ENCODE results near the gene C16orf89. TPM values are rescaled to one million over a fixed set of nuclear protein-coding genes. Genes with fewer than 3 reads are reported as not detected.

C16orf89 gene
- total and polyA plus RNA-seq, 2 experiments from 2014 or later = 2.8 to 4.4 TPM

DNA sequence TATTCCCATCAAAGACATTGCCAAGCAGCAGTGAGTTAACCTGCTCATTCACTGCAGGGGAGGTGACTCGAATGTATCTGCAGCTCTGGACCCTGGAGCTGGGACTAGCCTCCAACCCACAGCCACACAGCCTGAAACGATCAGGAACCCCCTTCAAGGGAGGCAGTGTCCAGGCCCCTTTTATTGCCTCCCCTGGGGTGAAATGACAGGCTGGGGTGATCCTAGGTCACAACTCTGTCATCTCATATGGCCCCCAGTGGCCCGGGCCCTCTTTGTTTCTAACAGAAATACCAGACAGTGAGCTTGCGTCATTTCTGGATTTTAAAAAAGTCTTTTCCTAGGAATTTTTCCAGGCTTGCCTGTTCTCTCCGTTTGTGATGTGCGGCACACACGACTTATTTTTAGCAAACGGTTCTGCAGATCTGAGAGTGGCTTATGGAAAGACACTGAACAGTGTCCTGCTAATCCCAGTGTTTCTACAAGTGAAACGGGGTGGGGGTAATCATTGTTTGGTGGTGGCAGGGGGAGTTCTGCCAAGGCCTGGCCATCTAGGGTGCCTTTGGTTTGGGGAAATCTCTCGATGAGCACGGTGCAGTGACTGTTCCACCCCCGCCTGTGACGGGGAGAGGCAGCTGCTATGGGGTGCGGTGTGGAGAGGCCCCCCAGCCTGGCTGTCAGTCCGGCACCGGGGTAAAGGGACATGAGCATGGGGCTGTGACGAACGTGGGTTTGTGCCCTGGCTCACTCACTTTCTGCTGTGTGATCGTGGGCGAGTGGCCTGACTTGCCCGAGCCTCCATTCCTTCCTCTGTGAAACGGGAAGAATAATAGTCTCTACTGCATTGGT is 59.2 kb downstream of the C16orf89 start (continued):
- TF ChIP-seq ZNF462 (CRISPR knock-in tag; IDR thresholded peaks at IDR 0.05) = no peak
- no peak for TF ChIP-seq NANOG (IDR thresholded peaks at IDR 0.05; ENCODE audit: borderline replicate concordance)
- no peak for TF ChIP-seq JUNB (IDR thresholded peaks at IDR 0.05; ENCODE audit: unreplicated experiment)
- TF ChIP-seq, protein P1, sequence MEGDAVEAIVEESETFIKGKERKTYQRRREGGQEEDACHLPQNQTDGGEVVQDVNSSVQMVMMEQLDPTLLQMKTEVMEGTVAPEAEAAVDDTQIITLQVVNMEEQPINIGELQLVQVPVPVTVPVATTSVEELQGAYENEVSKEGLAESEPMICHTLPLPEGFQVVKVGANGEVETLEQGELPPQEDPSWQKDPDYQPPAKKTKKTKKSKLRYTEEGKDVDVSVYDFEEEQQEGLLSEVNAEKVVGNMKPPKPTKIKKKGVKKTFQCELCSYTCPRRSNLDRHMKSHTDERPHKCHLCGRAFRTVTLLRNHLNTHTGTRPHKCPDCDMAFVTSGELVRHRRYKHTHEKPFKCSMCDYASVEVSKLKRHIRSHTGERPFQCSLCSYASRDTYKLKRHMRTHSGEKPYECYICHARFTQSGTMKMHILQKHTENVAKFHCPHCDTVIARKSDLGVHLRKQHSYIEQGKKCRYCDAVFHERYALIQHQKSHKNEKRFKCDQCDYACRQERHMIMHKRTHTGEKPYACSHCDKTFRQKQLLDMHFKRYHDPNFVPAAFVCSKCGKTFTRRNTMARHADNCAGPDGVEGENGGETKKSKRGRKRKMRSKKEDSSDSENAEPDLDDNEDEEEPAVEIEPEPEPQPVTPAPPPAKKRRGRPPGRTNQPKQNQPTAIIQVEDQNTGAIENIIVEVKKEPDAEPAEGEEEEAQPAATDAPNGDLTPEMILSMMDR (conservative IDR thresholded peaks at IDR 0.05; ENCODE audit: low read depth in 2 of 2) = no peak
- no peak for TF ChIP-seq EZH2 (IDR thresholded peaks at IDR 0.05; ENCODE audit: low read depth, unreplicated experiment)

DNA sequence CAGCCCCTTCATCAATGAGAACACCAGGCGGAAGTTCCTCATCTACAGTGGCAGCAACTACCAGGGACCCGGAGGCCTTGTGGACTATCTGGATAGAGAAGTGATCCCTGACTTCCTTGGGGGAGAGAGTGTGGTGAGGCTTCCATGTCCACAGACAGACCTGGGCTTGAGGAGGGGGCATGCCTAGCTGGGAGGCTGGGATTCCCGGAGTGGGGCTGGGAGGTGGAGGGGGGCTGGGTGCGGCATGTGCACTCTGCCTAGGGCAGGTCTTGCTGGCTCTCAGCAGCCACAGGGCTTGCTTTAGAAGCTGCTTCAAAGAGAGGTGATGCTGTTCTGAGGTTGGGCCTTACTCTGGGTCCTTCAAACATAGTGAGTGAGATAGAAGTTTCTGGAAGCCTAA is 59.8 kb downstream of the C16orf89 start:
- Mint-ChIP-seq H3K27ac (no peak overlapping the region), H3K4me3 (no peak overlapping the region), H3K36me3 (ENCODE audit: low read depth) (no peaks in the 10 kb centered on the region), H3K27me3 (ENCODE audit: insufficient read depth, low read depth, poor library complexity) (peaks cover 3% of the 10 kb centered on the region), H3K9me3 (no peaks in the 10 kb centered on the region; the same call in 2 of the 3 replicates), H3K4me1 (no peaks in the 10 kb centered on the region)
- no peaks in the 10 kb centered on the region for H3F3A ChIP-seq (replicated peaks; ENCODE audit: low read depth)
- ATAC-seq (no peak), DNase-seq (ENCODE audit: low spot score) (no peak)
- no peaks in the 10 kb centered on the region for H3K9me2 ChIP-seq (ENCODE audit: insufficient read depth)
- no peak overlapping the region for H3K27ac ChIP-seq (ENCODE audit: low read depth)
- no peaks in the 10 kb centered on the region for H3K79me2 ChIP-seq (replicated peaks; ENCODE audit: insufficient read depth)
- no peak overlapping the region for H3K4me2 ChIP-seq
- H2AFZ ChIP-seq = no peak overlapping the region
- H3K36me3 ChIP-seq (ENCODE audit: insufficient read depth) = no peaks in the 10 kb centered on the region
- no peaks in the 10 kb centered on the region for H3K27me3 ChIP-seq (ENCODE audit: insufficient read depth)
- no peaks in the 10 kb centered on the region for H3K4me1 ChIP-seq (ENCODE audit: insufficient read depth)
- no peaks in the 10 kb centered on the region for H4K20me1 ChIP-seq (replicated peaks; ENCODE audit: insufficient read depth)
- H3K4me3 ChIP-seq = no peak overlapping the region
- TF ChIP-seq ZNF114 (CRISPR knock-in tag; IDR thresholded peaks at IDR 0.05) (no peak), EZH2phosphoT487 (IDR thresholded peaks at IDR 0.05; ENCODE audit: unreplicated experiment) (no peak), ZNF331 (CRISPR knock-in tag; IDR thresholded peaks at IDR 0.05; ENCODE audit: low read depth) (no peak), NANOG (IDR thresholded peaks at IDR 0.05; ENCODE audit: borderline replicate concordance) (no peak), STAT1 (IDR thresholded peaks at IDR 0.05; ENCODE audit: unreplicated experiment) (no peak)
- TF ChIP-seq, protein P1 (conservative IDR thresholded peaks at IDR 0.05; ENCODE audit: low read depth in 2 of 2) = no peak
- TF ChIP-seq, protein P2, sequence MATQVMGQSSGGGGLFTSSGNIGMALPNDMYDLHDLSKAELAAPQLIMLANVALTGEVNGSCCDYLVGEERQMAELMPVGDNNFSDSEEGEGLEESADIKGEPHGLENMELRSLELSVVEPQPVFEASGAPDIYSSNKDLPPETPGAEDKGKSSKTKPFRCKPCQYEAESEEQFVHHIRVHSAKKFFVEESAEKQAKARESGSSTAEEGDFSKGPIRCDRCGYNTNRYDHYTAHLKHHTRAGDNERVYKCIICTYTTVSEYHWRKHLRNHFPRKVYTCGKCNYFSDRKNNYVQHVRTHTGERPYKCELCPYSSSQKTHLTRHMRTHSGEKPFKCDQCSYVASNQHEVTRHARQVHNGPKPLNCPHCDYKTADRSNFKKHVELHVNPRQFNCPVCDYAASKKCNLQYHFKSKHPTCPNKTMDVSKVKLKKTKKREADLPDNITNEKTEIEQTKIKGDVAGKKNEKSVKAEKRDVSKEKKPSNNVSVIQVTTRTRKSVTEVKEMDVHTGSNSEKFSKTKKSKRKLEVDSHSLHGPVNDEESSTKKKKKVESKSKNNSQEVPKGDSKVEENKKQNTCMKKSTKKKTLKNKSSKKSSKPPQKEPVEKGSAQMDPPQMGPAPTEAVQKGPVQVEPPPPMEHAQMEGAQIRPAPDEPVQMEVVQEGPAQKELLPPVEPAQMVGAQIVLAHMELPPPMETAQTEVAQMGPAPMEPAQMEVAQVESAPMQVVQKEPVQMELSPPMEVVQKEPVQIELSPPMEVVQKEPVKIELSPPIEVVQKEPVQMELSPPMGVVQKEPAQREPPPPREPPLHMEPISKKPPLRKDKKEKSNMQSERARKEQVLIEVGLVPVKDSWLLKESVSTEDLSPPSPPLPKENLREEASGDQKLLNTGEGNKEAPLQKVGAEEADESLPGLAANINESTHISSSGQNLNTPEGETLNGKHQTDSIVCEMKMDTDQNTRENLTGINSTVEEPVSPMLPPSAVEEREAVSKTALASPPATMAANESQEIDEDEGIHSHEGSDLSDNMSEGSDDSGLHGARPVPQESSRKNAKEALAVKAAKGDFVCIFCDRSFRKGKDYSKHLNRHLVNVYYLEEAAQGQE (IDR thresholded peaks at IDR 0.05; ENCODE audit: unreplicated experiment) = no peak
